ENCODE results near the gene ZXDC. TPM values are rescaled to one million over a fixed set of nuclear protein-coding genes. Genes with fewer than 3 reads are reported as not detected.

Gene ZXDC
- total RNA-seq, 1 experiment from 2014 or later, result 12.2 TPM

DNA sequence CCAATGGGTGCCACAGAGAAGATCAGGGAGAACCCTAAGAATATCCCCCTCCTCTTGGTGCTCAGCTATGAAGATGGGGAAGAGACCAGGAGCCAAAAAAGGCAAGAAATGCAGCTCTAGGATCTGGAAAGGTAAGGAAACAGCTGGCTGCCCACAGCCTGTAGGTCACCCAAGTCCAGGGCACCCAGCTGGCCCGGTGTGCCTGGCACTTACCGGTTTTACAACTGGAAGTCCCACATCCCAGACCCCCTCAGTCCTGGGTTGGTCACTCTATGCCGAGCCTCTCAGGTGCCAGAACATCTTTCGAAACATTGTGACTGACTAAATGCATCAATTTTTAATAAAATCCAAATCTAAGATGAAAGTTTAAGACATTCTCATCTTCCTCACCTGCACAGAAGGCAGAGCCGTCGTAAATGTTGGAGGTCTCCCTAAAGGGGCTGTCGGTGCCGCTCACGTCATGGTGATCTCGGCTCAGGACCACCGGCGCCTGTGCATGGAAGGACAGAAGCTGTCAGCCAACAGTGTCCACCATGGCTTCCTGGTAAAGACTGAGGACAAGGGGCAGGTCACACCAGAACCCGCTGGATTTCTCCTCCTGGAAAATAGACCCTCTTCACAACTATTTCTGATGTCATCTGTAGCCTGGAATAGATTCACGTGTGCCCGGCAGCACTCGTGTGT lies 13.3 kb upstream of the ZXDC start:
- DNase-seq (ENCODE audit: low spot score), result no peak

DNA sequence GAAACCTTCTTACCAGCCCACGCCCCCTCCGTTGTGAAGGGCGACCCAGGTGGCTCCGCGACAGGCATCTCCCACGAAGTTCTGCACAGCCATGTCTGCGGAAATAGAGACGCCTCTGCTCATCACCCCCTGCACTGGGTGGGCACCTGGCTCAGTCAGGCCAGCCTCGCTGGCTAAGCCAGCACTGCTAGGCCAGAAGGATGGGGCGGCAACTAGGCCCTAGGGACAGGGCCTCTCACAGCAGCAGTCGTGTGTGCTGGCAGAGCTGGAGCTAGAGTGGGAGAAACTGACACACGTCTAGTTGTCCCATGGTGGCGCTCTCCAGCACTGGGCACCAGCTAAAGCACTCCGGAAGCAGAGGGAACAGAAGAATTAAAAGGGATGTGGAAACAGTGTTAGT lies 12.5 kb upstream of the ZXDC start:
- no peak for DNase-seq (ENCODE audit: low spot score)

DNA sequence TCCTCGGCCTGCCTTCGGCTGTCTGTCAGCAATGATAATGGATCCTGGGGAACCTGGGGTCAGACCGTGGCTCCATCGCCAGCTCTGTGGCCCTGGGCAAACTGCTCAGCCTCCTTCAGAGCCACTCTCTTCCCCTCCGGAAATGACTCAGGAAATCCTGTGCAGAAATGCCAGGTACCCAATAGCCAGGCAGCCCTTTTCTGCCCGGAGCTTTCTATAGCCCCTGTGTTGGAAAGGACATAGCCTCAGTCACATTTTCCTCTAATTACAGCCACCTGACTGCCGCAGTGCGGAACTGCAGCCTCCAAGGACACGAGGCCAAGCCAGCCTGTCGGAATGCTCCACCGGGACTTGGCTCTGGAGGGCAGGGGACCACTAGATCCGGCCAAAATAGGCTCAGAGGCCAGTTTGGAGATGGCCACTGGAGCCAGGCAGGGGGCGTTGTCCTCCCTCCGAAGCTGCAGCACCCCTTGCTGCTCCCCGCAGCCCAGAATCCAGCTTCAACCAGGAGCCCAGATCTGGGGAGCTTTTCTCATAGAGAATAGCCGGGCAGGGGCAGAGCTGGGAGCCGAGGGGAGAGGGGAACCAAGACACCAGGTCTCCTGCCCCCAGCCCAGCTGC lies 11.6 kb upstream of the ZXDC start:
- peak; percentile 66 for DNase-seq (ENCODE audit: low spot score)

DNA sequence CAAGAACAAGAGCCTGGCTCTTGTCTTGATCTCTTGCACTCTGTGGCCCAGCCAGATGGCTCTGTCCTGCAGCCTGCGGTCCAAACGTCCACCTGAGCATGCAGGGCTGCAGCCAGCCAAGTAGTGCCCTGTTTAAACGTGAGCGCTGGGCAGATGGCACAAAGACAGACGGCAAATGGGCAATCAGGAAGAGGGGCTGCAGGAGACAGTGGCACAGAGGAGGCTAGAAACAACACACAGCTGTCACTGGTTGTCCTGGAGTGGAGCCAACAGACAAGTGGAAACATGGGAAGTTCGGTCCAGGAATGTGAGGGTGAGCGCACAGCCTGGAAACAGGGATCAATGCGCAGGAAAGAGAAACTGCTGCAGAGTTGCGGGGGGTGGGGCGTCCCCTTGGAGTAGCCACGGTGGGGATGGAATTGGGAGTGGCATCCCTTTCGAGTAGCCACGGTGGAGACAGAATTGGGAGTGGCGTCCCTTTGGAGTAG lies 10.7 kb upstream of the ZXDC start:
- DNase-seq (ENCODE audit: low spot score), result no peak

DNA sequence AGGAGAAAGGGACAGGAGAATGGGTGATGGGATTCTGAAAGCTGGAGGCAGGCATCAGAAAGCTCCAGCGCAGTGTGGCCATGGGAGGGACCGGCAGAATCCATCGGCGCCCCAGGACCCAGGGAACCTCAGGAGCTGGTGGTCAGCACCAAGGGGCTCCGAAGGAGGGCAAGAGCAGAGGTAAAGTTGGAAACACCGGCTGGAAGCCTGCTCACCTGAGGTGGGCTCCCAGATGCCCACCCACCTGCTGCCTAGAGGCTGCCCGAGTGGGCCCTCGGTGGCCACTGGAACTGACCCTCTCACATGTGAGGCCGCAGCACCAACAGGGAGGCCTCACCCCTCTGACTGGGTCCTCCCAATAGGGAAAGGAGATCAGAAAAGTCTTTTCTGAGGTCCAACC lies 10.3 kb upstream of the ZXDC start:
- no peak for DNase-seq (ENCODE audit: low spot score)

DNA sequence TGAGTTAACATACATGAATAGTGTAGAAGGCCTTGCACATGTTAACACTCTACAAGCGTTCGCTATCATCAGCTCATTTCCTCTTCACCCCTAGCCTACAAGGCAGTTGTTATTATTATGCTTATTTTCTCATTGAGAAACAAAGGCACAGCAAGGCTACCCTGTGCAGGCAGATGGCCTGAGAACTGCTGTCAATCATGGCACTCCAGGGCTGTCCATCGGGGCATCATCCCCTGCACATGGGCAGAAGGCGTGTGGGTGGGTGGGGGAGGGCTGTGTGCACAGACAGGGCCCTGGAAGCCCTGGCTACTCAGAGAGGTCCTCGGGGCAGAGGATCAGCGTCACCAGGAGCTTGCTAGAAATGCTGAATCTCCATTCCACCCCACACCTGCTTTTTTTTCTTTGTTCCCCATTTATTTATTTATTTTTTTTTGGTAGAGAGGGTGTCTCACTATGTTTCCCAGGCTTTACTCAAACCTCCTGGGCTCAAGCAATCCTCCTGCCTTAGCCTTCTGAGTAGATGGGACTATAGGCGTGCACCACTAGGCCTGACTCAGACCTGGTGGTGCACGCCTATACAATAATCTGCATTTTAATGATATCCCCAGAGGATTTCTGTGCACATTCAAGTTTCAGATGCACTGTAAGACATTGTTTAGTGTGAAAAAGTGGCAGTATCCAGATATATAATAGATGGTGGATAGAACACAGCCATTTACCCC lies 9.6 kb upstream of the ZXDC start:
- DNase-seq (ENCODE audit: low spot score), result no peak

DNA sequence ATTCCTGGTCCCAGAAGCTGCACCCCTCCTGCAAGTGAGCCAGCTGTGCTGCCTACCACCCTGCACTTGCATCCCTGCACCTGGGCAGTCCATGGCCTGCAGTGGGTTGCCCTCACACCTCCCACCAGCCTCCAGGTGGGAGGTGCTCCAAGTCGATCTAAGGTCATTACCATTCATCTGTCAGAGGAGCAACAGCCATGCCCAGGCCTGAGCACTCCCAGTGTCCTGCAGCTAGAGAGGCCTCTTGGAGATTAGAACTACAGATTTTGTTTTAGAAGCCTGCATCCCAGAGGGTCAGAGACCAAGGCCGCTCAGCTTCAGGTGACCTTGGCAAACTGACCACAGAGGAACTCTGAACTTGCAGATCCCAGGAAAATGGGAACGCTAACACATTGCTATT lies 9.0 kb upstream of the ZXDC start:
- no peak for DNase-seq (ENCODE audit: low spot score)

DNA sequence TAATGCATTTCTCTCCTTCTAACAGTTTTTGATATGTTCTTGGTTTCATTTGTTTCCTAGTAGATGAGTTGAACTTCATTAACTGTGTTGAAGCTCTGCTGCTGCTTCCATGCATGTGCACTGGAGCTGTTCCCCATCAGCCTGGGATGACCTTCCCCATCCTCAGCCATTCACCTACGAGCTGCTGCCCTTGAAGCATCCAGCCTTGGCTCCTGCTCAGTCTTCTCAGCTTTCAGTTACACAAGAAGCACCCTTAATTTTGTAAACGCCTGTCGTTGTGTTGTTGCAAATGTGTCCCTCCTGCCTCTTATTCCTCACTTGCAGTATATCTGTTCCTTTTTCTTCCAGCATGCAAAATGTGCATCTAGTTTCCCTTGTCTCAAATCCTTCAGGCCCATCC lies 8.5 kb upstream of the ZXDC start:
- DNase-seq (ENCODE audit: low spot score), result no peak

DNA sequence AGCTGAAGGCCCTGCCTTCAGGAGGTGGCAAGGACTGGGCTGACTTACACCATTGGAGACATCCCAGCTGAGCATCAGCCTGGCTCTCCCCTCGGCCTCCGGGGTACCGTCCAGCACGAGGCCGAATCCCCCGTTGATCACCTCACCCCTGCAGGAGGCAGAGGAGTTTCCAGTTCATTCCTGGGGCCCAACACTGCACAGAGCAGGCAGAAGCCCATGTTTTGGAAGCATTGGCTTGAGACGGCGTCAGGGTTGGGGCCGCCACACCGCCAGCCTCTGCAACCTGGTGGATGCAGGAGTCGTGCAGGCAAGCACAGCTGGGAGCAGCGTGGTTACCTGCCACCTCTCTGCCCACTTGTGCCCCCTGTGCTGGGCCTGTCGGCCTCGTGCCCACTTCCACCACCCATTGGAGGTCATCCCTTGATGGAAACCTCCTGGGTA lies 7.7 kb upstream of the ZXDC start:
- no peak for DNase-seq (ENCODE audit: low spot score)

DNA sequence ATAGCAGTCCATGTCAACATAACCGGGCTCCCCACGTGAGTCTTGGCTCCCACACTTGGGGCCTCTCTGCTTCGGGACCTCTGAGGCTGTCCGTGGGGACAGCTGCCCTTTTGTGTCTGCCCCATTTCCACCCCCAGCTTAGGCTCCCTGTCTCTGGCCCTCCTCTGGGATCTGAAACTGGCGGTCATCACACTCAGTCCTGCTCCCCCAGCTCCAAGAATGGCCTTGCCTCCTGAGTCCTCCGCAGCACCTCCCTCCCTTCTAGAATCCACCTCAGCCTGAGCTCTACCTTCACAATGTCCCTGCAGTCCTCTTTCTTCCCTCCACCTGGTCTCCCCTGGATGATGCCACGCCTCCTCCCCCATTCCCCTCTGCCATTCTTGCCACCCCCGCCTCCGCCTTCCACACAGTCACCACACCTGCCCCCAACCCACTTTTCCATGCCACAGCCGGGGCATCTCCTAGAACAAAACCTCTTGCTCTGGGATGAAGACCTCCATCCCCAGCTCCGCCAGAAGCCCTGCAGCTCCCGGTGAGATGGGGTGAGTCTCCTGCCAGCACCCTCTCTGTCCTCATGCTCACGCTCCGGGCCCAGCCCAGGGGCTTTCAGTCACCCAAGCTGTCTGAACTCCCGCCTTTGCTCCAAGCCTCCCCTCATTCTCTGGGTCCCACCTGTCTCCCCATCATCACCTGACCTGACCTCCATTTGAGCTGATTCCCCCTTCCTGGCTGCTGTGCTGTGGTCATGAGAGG lies 7.0 kb upstream of the ZXDC start:
- no peak for DNase-seq (ENCODE audit: low spot score)

DNA sequence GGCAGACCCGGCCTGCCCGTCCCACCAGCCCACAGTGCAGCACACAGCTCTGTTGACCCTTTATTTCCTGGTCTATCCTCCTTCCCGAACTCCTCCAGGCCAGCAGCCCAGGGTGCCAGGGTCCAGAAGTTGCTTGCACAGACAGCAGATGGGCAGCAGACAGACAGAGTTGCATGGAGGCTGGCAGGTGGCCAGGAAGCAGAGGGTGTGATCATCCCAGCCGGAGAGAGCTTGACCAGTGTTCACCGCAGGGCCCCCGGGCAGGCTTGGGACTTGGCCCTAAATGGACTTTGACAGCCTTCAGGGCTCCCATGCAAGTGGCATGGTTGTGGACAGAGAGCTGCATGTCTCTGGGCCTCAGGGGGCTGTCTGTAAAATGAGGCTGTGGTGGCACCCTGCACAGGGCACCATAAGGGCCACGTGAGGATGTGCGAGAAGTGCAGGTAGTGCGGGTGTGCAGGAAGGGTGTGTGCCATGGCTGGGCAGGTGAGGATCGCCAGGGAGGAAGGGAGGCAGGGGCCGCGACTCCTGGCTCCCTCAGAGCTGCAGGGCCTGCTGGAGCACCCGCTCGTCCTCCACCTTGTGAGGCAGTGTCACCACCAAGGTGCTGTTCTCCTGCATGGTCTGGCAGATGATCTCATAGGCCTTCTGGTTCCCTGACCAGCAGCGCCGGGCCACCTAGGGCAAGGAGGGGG lies 6.3 kb upstream of the ZXDC start:
- DNase-seq (ENCODE audit: low spot score), result no peak

DNA sequence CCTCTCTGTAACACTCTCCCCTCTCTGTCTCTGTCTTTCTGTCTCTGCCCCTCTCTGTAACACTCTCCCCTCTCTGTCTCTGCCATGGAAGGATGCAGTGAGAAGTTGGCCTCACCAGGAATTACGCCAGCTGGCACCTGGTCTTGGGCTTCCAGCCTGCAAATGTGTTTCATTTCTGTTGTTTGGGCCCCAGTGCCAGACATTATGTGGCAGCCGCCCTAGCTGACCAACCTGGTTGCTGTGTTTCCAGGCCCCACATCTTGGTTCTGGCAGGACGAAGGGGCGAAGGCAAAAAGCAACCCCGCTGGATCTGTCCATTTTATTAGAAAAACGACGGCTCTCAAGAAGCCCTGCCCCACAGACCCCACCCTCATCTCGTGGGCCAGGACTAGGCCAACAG lies 5.2 kb upstream of the ZXDC start:
- DNase-seq (ENCODE audit: low spot score), result no peak

DNA sequence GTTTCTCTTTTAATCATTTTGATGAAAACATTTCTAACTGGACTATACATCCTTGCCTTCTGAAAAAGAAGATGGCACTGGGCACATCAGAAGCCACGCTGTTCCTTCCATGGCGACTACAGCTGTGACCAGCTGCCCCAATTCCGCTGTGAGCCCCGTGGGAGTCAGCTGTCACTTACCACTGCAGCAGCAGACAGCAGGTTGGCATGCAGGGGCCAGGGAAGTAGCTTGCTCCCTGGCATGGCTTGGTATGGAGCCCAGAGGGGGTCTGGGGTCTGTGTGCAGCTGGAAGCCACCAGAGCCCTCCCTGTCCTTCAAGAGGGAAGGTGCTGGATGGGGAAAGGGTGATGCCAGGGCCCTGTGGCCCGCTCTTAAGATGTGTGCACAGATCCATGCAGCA lies 4.5 kb upstream of the ZXDC start:
- DNase-seq (ENCODE audit: low spot score), result no peak

DNA sequence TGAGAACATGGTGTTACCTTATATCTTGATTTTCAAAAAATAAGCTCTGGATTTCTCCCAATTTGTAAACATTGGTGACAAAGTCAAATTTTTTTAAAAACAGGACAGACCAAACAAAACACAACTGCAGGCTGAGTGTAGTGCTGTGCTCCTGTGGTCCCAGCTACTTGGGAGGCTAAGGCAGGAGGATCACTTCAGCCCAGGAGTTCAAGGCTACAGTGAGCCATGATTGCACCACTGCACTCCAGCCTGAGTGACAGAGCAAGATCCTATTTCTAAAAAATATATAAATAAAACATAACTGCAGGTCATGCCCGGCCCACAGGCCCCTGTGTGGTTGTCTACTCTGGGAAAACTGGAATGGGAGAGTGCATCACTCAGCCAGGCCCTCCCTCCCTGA lies 4.0 kb upstream of the ZXDC start:
- DNase-seq (ENCODE audit: low spot score), result no peak

DNA sequence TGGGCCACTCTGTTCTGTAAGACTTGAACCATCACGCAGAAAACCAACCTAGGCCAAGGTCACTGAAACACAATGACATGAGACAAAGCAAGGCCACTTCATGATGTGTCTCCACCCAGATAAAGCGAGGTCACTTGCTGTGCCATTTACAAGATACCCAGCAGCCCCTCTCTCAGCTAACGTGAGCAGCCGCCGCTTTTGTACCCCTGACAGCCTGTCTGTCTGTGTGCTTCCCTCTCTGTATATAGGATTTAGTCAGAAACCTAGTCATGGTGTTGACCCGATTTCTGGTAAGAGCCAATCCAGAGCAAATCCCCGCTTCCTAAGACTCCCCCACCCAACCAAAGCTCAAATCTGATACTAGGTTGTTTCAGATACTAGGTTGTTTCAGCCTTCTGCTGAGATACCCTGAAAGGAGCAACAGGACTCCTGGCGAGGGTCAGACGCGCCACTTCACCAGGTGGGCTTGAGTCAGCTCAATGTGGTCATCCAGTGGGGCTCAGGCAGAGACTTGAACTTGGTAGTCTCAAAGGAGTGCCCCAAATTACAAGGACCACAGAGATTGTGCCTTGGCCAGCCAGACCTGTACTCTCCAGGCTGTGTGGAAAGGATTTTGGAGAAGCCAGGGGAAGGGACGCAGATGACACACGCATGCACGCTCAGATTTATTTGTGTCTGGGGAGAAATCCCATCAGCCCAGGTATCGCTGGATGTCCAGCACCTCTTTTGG lies 3.1 kb upstream of the ZXDC start:
- no peak for DNase-seq (ENCODE audit: low spot score)

DNA sequence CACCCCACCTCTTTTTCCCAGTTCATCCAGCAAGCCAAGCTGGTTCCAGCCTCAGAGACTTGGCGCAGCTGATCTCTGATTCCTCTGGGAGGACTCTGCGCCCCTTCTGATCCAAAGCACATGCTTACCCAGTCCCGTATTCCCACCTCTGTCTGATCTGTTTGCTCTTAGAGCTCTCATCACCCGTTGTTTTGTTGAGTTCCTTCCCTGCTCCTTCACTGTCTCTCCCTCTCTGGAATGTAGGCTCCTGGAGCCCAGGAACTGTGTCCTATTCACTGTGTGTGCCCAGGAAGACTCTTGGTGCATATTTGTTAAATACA lies 1.3 kb upstream of the ZXDC start:
- no peak for DNase-seq (ENCODE audit: low spot score)

DNA sequence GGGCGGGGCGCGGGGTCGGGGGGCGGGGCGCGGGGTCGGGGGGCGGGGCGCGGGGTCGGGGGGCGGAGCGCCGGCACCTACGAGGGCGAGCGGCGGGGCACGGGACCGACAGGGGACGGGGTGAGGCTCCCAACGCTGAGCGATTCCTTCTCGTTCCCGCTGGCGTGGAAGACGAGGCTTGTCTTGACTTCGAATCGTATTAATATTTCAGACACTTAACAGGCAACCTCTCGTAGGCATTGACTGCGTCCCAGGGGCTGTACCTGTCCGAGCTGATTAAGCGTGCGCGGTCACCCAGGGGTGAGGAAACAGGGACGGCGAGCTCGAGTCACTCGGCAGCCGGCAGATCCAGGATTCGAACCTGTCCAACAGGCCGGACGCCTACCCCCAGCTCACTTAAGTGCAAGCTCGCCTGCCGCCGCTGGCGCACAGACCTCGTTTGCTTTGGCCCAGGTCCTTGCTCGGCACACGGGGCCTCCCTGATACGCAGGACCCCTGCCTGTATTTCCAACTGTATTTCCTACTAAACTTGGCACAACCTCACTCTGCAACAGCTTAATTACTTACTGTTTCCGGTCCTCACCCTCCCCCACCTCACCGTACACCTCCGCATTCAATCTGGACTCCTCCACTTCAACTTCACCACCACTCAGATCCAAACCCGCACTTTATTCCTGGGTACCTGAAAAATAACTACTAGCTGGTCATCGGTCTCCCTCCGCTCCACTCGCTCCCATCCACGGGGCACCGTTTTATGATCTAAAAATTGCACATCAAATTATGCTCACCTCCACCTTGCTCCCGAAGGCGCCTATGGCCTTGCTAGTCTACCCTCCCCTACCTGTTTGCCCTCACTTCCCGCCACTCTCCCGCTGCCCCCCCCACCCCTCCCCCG lies 722 bp upstream of the ZXDC start:
- no peak for DNase-seq (ENCODE audit: low spot score)

DNA sequence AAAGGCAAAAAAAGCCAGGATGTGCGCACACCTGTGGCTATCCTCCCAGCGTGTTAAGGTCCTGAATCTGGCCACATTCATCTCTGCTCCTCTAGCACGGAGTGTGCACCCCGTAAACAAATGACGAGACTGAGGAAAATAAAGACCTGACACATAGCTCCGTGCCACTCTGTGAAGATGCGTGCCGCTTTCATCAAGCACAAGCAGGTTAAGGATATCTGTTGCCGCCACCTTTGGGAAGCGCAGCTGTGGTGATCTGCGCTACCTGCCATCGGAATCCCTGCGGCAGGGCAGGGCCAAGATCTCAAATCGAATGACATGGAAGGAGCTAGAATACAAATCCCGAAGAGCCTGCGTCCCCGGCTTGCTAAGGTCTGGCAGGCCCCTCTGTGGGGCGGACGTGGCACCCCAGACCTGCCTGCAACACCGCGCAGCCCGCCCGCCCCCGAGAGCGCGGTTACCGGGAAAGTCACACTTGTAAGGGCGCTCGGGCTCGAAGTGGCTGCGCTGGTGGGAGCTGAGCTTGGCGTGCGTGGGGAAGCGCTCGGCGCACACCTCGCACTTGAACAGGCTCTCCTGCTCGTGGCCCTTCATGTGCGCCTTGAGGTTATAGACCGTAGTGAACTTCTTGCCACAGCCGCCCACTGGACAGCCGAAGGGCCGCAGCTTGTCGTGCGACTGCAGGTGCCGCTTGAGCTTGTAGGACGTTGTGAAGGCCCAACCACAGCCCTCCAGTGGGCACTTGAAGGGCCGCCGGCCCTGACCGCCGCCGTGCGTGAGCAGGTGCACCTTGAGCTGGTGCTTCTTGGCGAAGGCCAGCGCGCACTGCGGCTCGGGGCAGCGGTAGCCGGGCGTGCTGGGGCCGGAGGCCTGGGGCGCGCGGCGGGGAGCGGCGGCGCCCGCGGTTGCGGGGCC lies 936 bp downstream of the ZXDC start:
- no peak for DNase-seq (ENCODE audit: low spot score)

Measured in H4 (cell line).